ENCODE data around the gene ANKRD6.

ANKRD6 gene

DNA sequence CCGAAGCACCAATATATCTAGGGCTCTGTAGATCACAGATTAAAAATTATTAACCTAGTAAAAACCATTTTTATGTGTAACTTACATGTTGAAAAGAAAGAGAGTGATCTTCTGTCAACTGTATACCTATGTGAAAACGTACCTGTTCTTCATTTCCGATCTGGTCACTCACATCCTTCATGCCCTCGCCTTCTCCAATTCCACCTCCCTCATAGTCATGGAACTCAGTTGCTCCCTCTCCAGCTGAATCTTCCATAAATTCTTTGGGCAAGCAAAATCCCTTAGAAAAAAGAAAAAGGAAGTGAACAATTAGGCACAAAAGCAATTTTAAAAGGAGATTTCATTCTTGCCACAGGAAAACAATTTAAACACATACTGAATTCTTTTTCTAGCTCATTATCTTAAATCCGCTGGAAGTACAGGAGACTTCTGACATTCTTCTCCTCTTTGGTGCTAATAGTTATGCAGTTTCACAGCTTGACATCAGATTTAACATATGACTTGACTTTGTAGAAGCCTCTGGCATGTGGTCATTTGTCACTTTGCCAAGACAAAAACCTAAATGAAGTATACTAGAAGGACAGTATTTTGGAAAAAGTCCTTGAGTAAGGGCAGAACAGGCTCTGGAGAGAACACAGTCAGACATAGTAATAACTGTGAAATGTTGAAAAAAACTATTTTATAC is 235.1 kb downstream of the ANKRD6 start:
- no peak for DNase-seq

DNA sequence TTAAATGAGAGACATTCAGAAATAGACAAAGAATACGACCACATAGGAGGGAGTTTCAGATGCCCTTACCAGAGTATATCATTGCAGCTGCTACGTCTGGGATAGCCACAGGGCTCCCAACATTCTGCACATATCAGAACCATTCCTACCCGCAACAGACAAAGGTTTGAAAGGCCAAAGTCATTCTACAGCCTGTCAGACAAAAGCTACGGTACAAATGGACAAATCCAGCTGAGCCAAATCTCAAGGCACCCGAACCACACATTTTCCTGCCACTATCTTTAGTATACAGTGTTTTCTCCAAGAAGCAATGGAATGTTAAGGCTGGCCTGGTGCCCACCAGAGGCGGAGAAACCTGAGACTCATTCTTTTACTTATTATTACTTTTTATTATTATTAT is 236.1 kb downstream of the ANKRD6 start:
- no peak for DNase-seq

DNA sequence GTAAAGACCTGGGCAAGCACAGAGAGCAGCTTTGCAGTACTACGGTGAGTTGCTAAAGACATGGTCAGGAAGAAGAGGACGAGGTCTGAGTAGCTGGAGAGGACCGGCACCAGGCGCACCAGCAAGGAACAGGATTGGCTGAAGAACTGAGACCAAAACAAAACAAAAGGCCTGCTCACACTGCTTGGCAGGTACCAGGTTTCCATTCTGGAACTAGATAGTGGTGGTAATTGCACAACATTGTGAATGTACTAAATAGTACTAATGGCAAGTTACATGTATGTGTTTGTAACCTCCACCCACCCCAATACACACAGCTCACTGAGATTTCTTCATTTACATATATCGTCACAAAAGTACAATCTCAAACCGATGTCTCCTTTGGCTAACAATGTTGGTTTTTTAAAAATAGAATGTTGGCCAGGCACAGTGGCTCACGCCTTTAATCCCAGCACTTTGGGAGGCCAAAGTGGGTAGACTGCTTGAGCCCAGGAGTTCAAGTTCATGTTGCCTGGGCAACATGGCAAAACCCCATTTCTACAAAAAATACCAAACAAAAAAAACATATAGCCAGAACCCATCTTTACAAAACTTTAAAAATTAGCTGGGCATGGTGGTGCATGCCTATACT is 238.1 kb downstream of the ANKRD6 start:
- no peak for DNase-seq

DNA sequence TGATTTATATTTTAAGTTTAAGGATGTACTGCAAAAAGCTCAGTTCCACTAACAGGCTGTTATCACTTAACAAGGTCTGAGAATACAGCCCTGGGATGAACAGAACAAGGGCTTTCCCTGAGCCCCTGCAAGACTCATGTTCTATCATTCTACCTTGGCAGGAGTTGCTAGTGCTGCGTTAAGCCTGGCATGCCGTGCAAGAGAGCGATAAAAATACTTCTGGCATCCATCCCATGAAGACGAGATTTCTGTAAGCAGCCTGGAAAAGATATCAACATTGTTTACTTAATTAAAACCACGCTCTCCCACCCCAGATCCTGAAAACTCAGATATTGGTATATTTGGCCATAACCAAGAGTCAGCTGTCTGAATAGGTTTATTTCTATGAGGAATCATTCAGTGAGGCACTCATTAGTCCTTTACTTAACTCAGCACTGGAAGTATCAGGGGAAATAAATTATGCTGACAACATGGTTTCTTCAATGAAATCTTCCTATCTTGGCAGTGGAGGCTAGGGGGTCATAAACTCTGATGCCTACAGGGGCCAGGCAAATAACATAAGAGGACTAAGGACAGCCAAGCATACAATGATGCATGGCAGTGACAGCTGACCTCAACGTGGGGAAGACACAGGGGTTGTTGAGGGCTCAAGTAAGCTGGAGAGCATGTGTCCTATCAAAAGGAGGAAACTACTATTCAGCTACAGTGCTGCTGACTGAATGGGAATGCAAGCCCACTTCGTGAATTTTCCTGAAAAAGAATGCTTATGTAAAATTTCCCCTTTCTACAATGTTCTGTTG is 243.2 kb downstream of the ANKRD6 start:
- peak; percentile 45 for DNase-seq

DNA sequence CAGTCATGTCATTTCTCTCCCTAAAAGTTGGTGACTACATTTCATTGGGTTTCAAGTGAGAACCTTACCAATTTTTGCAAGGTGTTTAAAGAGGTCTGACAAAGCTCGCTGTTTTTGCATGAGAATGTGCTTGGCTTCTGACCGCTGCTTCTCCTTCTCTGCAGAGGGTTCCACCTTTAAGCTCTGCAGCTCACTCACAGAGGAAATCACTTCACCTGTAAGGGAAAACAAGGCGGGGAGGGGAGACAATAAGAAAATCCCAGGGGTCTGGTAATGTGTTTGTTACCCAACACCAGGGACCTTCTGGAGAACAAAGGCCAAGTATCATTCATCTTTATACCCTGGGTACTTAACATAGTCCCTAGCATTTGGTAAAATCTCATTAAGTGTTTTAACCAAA is 245.6 kb downstream of the ANKRD6 start:
- DNase-seq: no peak

DNA sequence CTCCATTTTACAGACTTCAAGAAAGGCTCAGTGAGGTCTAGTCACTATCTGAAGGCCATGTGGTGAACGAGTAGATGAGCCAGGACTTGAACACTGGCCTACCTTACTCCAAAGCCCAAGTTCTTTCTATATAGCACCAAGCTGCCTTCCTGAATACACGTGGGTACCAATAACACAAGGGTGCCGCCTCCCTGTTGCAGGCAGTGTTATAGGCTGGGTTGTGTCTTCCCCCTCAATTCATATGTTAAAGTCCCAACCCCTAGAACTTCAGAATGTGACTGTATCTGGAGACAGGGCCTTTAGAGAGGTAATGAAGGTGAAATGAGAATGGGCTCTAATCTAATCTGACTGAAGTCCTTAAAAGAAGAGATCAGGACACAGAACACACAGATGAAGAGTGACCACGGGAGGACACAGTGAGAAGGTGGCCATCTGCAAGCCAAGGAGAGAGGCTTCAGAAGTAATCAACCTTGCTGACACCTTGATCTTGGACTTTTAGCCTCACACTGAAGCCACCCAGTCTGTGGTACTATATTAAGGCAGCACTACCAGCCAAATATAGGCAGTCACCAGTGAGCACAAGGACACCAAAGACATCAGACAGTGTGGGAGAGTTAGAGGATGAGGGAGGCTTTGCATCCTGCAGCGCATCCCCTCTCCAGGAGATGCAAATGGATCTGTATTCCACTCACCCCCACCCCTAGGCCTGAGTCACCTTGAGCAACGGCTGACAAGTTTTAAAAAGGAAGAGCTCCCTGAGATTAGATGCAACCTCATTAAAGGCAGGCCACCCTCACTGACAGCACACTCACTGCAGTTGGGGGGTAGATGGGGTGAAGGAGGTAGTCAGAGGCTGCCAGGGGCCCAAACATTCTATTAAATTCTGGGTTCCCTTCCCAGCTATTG is 246.5 kb downstream of the ANKRD6 start:
- no peak for DNase-seq

DNA sequence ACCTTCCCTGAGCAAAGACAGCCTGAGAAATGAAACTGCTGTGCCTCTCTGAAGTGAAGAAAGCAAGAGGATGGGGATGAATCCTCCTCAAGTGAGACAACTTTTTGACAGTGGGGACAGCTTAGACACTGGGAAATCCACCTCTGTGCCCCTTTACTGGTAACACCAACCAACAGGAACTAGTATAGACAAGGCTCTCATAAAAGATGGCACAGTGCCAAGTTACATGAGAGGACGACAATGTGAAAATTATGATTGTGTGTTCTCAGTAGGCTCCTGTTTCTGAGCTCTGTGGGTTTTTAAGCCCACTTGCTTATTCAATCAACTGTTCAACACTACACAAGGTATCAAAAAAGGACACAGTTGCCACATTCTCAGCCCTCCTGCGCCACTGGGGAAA is 247.2 kb downstream of the ANKRD6 start:
- peak; percentile 19 for DNase-seq

DNA sequence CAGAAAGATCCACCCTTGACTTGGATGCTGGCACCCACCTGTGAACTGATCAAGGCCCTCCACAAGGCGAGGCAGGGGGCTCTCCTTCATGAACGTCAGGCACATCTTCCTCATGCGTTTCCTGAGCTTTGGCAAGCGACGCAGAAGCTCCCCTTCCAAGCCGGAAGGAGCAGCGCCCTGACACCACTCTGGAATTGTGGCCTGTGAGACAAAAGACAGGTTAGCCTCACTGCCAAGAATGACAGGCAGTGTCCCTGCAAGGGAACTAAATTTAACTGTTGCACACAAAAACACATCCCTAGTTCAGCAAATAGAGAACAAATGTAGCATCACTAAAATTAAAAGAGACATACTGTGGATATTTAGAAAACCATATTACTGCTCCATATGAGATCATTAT is 247.6 kb downstream of the ANKRD6 start:
- no peak for DNase-seq

DNA sequence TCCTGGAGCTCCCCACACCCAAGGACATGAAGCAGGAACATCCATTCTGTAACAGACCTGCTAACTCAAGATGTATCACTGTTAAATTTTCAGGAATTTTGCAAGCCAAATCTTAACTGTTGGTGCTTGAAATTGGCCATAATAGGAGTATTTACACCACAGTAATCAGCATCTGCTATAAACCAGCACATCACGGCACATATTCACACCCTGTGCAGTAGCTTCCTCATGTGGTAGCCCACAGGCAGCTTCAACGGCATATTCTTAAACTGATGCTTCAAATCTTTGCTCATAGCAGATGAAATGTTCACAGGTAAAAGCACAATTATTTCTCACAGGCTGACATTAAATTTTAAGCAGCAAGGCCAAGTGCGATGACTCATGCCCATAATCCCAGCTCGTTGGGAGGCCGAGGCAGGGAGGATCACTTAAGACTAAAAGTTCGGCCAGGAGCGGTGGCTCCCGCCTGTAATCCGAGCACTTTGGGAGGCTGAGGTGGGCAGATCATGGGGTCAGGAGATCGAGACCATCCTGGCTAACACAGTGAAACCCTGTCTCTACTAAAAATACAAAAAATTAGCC is 249.1 kb downstream of the ANKRD6 start:
- no peak for DNase-seq

DNA sequence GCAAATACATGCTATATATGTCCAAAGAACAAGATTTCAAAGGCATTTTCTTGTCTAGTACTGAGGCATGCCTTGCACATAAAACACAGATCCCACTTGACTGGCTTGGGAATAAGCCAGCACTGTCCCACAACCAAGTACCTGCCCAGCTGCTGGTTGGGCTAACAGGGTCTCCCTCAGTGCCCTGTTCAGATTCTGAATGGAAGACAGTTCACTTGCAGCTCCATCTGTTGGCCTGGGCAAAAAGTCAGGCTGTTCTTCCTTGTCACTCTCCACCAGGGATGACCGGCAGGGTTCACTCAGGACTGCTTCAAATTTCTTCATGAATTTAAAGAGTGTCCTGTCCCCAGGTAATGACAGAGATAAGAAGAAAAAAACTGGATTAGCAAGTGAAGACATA is 250.0 kb downstream of the ANKRD6 start:
- no peak for DNase-seq

Data from hematopoietic multipotent progenitor cell treated with erythropoietin and hydrocortisone succinate and interleukin-3 and kit ligand, for 8 days (in vitro differentiated cells).